Vagina (tissue), 2 donors: Measurements from ENCODE around the gene BNIP3.

Source experiments
- CTCF ChIP-seq, 3 experiments: fragments of 450-650 bp in 2 of 3; fragments of 200-600 bp in 1 of 3; sonication (generic) in 1 of 3; IDR thresholded peaks; one replicate each; pipeline ENCODE4 v1.5.1; 2017 to 2019; ENCODE audit warnings: antibody characterized with exemption in 3 of 3, mild to moderate bottlenecking in 2 of 3, moderate library complexity in 2 of 3
- POLR2AphosphoS5 ChIP-seq, 2 donors: sonication (generic); formaldehyde crosslinking; IDR thresholded peaks; one replicate each; pipeline ENCODE4 v1.9.0; 2017; ENCODE audit warnings: antibody characterized with exemption in 2 of 2, mild to moderate bottlenecking in 2 of 2, low read depth in 1 of 2; ENCODE audit not compliant: insufficient read depth in 1 of 2

GRCh38 chr10:131960631-131961046, 21.1 kb downstream of the BNIP3 start:
- TF ChIP-seq CTCF (IDR thresholded peaks at IDR 0.05) (no peak), POLR2AphosphoS5 (IDR thresholded peaks at IDR 0.05; ENCODE audit: insufficient read depth in 1 of 2, low read depth in 1 of 2) (no peak)
